M059J (cell line): ENCODE data around the gene SSUH2. TPM values are rescaled to one million over a fixed set of nuclear protein-coding genes. Genes with fewer than 3 reads are reported as not detected.
A peak's percentile ranks its signal among the peaks of the same experiment; 100 is the strongest.
"Not testable (repeated sequence)": the region's sequence is repeated elsewhere in the genome, so short reads cannot be mapped to it uniquely, and the experiment has no call there.

Source experiments
- DNase-seq: peaks from one replicate; pipeline ENCODE4 v3.0.0-alpha.2; 2012; ENCODE audit warnings: low read depth
- total RNA-seq: library from RNA; depleted of rRNA; stranded (reverse); fragments of >200 nt; shearing (Covaris generic); gene quantifications from 2 replicates; pipeline ENCODE4 v1.2.3, GENCODE V29; 2014; rRNA removed

The SSUH2 gene
- total RNA-seq: 0.05 TPM in 1 of 2 replicates, not detected in the other

GRCh38 chr3:8644748-8645390 lies at the start of gene SSUH2:
TSS of gene SSUH2 (minus strand) at chr3:8644798. CDS start at chr3:8644758, 40 bp downstream.
- DNase-seq: no peak

GRCh38 chr3:8691295-8691694 lies 46.7 kb upstream of the SSUH2 start:
- DNase-seq: not testable (repeated sequence)

- DNase-seq: not testable (repeated sequence)
These were observed 40.4 kb upstream of the SSUH2 start for GRCh38 chr3:8684992-8685391.

- peak; percentile 22 for DNase-seq
These were observed 38.4 kb upstream of the SSUH2 start for GRCh38 chr3:8682850-8683574.

- DNase-seq: peak; percentile 15
These were observed 37.4 kb upstream of the SSUH2 start for GRCh38 chr3:8681881-8682538.

GRCh38 chr3:8681349-8681748 lies 36.8 kb upstream of the SSUH2 start:
- no peak for DNase-seq

GRCh38 chr3:8679817-8680553 lies 35.4 kb upstream of the SSUH2 start:
- DNase-seq: peak; percentile 67

GRCh38 chr3:8678751-8679150 lies 34.2 kb upstream of the SSUH2 start:
- no peak for DNase-seq

- not testable (repeated sequence) for DNase-seq
These were observed 32.7 kb upstream of the SSUH2 start for GRCh38 chr3:8677258-8677657.

GRCh38 chr3:8675591-8675990 lies 31.0 kb upstream of the SSUH2 start:
- not testable (repeated sequence) for DNase-seq

GRCh38 chr3:8673083-8673737 lies 28.6 kb upstream of the SSUH2 start:
- no peak for DNase-seq

- no peak for DNase-seq
These were observed 24.4 kb upstream of the SSUH2 start for GRCh38 chr3:8669019-8669418.

- no peak for DNase-seq
These were observed 23.6 kb upstream of the SSUH2 start for GRCh38 chr3:8668216-8668615.

- DNase-seq: no peak
These were observed 23.0 kb upstream of the SSUH2 start for GRCh38 chr3:8667463-8668091.

GRCh38 chr3:8665407-8665896 lies 20.9 kb upstream of the SSUH2 start:
- DNase-seq: peak; percentile 24

- peak; percentile 64 for DNase-seq
These were observed 18.8 kb upstream of the SSUH2 start for GRCh38 chr3:8663177-8664061.

GRCh38 chr3:8662594-8662993 lies 18.0 kb upstream of the SSUH2 start:
- no peak for DNase-seq

GRCh38 chr3:8660175-8661118 lies 15.8 kb upstream of the SSUH2 start:
- DNase-seq: peak; percentile 16

GRCh38 chr3:8659242-8659641 lies 14.6 kb upstream of the SSUH2 start:
- no peak for DNase-seq
